Neural progenitor cell (in vitro differentiated cells): Measurements from ENCODE around the gene PARVA. TPM values are rescaled to one million over a fixed set of nuclear protein-coding genes. Genes with fewer than 3 reads are reported as not detected.

Source experiments
- DNase-seq: peaks from one replicate; pipeline ENCODE4 v3.0.0-alpha.2; 2016; ENCODE audit warnings: low spot score
- H2AFZ ChIP-seq: fragments of 200-600 bp; sonication (generic); replicated peaks from 2 replicates; pipeline ENCODE4 v1.6.1; 2016; ENCODE audit warnings: antibody characterized with exemption
- H3F3A ChIP-seq: fragments of 200-600 bp; sonication (generic); 2 replicates; pipeline ENCODE4 v1.6.1; 2016; ENCODE audit warnings: antibody characterized with exemption, low read depth
- H3K27ac ChIP-seq: fragments of 200-600 bp; sonication (generic); 2 replicates; pipeline ENCODE4 v1.5.1; 2016; ENCODE audit warnings: mild to moderate bottlenecking
- H3K27me3 ChIP-seq: fragments of 200-600 bp; sonication (generic); 2 replicates; pipeline ENCODE4 v1.6.1; 2016; ENCODE audit warnings: mild to moderate bottlenecking, moderate library complexity
- H3K36me3 ChIP-seq: fragments of 200-600 bp; sonication (generic); 2 replicates; pipeline ENCODE4 v1.5.1; 2016
- H3K4me1 ChIP-seq: fragments of 200-600 bp; sonication (generic); 2 replicates; pipeline ENCODE4 v1.6.1; 2016; ENCODE audit warnings: mixed run types
- H3K4me2 ChIP-seq: fragments of 200-600 bp; sonication (generic); 2 replicates; pipeline ENCODE4 v1.6.1; 2016
- H3K4me3 ChIP-seq: fragments of 200-600 bp; sonication (generic); 2 replicates; pipeline ENCODE4 v1.5.1; 2016
- H3K79me2 ChIP-seq: fragments of 200-600 bp; sonication (generic); 2 replicates; pipeline ENCODE4 v1.6.1; 2016; ENCODE audit warnings: low read depth
- H3K9ac ChIP-seq: fragments of 200-600 bp; sonication (generic); 2 replicates; pipeline ENCODE4 v1.6.1; 2016
- H3K9me3 ChIP-seq: fragments of 200-600 bp; sonication (generic); 2 replicates; pipeline ENCODE4 v1.5.1; 2016; ENCODE audit warnings: low read depth
- H4K20me1 ChIP-seq: fragments of 200-600 bp; sonication (generic); 2 replicates; pipeline ENCODE4 v1.6.1; 2016; ENCODE audit warnings: low read depth
- H3K27ac Mint-ChIP-seq: 3 replicates; pipeline ENCODE4 v1.8.0; 2021; ENCODE audit warnings: mixed read lengths
- H3K27me3 Mint-ChIP-seq: 2 replicates; pipeline ENCODE4 v1.8.0; 2022; ENCODE audit warnings: low read depth, mild to moderate bottlenecking, inconsistent platforms, moderate library complexity, mixed read lengths; ENCODE audit not compliant: insufficient read depth
- H3K36me3 Mint-ChIP-seq: 3 replicates; pipeline ENCODE4 v1.8.0; 2021; ENCODE audit warnings: mixed read lengths
- H3K4me1 Mint-ChIP-seq: 3 replicates; pipeline ENCODE4 v1.8.0; 2021; ENCODE audit warnings: mixed read lengths
- H3K4me3 Mint-ChIP-seq: 3 replicates; pipeline ENCODE4 v1.8.0; 2021; ENCODE audit warnings: mild to moderate bottlenecking, moderate library complexity, mixed read lengths
- H3K9me3 Mint-ChIP-seq: 3 replicates; pipeline ENCODE4 v1.8.0; 2020; ENCODE audit warnings: mixed read lengths
- EZH2 ChIP-seq: fragments of 200-600 bp; sonication (generic); IDR thresholded peaks from 2 replicates; pipeline ENCODE4 v1.6.1; 2017; ENCODE audit warnings: antibody characterized with exemption, mild to moderate bottlenecking, moderate library complexity
- EZH2phosphoT487 ChIP-seq: fragments of 200-600 bp; sonication (generic); IDR thresholded peaks from 2 replicates; pipeline ENCODE4 v1.6.1; 2017; ENCODE audit warnings: antibody characterized with exemption
- total RNA-seq: library from RNA; depleted of rRNA; stranded (reverse); fragments of >200 nt; gene quantifications from 2 replicates; pipeline ENCODE4 v1.2.3, GENCODE V29; 2015; ENCODE audit warnings: low replicate concordance
- TF ChIP-seq, protein P1 (sequence below): fragments of 200-600 bp; sonication (generic); IDR thresholded peaks from 2 replicates; pipeline ENCODE4 v1.5.1; 2017; ENCODE audit warnings: antibody characterized with exemption, mild to moderate bottlenecking

PARVA gene
- total RNA-seq, 1 donor from 2014 or later, result 15.3 TPM

DNA sequence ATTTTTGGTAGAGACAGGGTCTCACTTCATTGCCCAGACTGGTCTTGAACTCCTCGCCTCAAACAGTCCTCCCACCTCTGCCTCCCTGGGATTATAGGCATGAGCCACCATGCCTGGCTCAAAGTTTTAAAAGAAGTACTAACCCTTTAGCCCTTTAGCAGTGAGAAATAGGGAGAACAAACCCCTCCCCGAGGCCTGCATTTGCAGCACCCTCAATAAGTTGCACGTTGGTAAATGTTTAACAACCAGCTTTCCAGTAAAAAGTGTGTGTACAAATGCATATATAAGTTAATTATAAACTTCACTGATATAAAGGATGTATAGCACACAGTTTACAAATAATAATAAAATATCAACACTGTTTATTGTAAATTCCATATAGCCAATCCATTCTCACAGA, 51.8 kb downstream of the PARVA start:
- peaks cover 4% of the 10 kb centered on the region for H3K4me1 ChIP-seq
- no peak overlapping the region for H3K9ac ChIP-seq
- Mint-ChIP-seq H3K9me3 (no peaks in the 10 kb centered on the region), H3K27me3 (no peaks in the 10 kb centered on the region), H3K4me1 (peaks cover 20% of the 10 kb centered on the region), H3K27ac (no peak overlapping the region), H3K4me3 (no peak overlapping the region), H3K36me3 (no peaks in the 10 kb centered on the region)
- H3F3A ChIP-seq, result no peaks in the 10 kb centered on the region
- TF ChIP-seq EZH2phosphoT487 (no peak), EZH2 (no peak)
- TF ChIP-seq, protein P1, sequence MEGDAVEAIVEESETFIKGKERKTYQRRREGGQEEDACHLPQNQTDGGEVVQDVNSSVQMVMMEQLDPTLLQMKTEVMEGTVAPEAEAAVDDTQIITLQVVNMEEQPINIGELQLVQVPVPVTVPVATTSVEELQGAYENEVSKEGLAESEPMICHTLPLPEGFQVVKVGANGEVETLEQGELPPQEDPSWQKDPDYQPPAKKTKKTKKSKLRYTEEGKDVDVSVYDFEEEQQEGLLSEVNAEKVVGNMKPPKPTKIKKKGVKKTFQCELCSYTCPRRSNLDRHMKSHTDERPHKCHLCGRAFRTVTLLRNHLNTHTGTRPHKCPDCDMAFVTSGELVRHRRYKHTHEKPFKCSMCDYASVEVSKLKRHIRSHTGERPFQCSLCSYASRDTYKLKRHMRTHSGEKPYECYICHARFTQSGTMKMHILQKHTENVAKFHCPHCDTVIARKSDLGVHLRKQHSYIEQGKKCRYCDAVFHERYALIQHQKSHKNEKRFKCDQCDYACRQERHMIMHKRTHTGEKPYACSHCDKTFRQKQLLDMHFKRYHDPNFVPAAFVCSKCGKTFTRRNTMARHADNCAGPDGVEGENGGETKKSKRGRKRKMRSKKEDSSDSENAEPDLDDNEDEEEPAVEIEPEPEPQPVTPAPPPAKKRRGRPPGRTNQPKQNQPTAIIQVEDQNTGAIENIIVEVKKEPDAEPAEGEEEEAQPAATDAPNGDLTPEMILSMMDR, result no peak
- no peaks in the 10 kb centered on the region for H3K79me2 ChIP-seq
- no peak for DNase-seq
- H3K4me2 ChIP-seq, result no peak overlapping the region
- no peak overlapping the region for H2AFZ ChIP-seq
- H4K20me1 ChIP-seq, result no peaks in the 10 kb centered on the region
- H3K4me3 ChIP-seq, result no peak overlapping the region
- H3K9me3 ChIP-seq, result no peaks in the 10 kb centered on the region
- no peaks in the 10 kb centered on the region for H3K36me3 ChIP-seq
- no peaks in the 10 kb centered on the region for H3K27me3 ChIP-seq
- no peak overlapping the region for H3K27ac ChIP-seq

DNA sequence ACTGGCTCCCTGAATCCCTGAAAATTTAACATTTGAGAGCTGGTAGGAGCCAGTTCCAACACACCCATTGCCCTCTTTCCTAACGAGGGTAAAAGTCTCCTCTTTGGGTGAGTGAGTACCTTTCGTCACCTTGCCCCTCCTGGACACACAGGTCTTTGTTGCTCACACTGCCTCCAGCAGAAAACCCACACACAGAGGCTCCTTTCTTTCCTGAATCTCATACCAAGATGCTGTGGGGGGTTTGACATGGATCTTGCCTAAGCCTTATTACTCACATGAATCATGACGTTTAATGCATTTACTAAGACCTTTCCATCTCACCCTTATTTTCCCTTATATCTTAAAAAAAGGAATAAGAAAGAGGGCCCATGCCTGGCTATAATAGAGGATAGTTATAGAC, 53.0 kb downstream of the PARVA start:
- no peak overlapping the region for H3K27ac Mint-ChIP-seq
- H3K27ac ChIP-seq, result no peak overlapping the region
- H3K9me3 Mint-ChIP-seq, result no peaks in the 10 kb centered on the region

DNA sequence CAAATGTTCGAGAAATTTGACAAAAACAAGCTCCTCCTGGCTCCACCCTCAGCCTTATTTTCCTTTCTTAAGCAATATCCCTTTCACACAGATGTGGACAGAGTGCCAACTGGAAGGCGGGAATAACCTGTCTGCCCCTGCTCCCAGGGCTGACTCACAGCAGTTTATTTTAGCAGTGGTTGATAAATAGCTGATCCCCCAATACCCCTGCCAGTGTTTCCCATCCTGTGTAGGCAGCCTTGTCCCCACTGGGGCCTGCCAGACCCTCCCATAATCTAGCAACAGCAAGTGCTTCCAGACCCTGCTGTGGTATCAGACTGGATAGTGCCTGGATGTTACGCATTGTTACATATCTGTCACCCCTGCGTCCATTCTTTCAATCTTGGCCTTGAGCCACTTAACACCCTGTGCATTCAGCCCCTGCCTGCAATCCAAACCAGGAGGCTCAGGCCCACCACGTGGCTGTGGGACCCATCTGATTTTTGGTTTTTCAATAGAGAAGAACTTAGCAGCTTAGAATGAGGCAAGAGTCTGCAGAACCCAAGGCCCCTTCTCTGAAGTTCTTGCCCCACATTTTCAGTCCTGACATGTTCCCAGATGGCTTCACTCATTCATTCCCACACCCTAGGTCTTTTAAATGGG, 53.7 kb downstream of the PARVA start:
- Histone ChIP-seq H3K79me2 (no peaks in the 10 kb centered on the region), H3K27me3 (no peaks in the 10 kb centered on the region), H3K4me3 (no peak overlapping the region), H3K27ac (no peak overlapping the region), H3K9ac (no peak overlapping the region), H4K20me1 (no peaks in the 10 kb centered on the region), H3K9me3 (no peaks in the 10 kb centered on the region), H3K4me1 (peaks cover 4% of the 10 kb centered on the region), H3F3A (no peaks in the 10 kb centered on the region), H3K36me3 (no peaks in the 10 kb centered on the region), H2AFZ (no peak overlapping the region), H3K4me2 (no peak overlapping the region)
- H3K27me3 Mint-ChIP-seq, result no peaks in the 10 kb centered on the region
- no peak overlapping the region for H3K27ac Mint-ChIP-seq
- H3K4me1 Mint-ChIP-seq, result peaks cover 27% of the 10 kb centered on the region
- no peak for DNase-seq
- no peaks in the 10 kb centered on the region for H3K9me3 Mint-ChIP-seq
- TF ChIP-seq EZH2phosphoT487 (no peak), EZH2 (no peak)
- H3K4me3 Mint-ChIP-seq, result no peak overlapping the region
- no peaks in the 10 kb centered on the region for H3K36me3 Mint-ChIP-seq

More for the DNA sequence above, 53.0 kb downstream of the PARVA start:
- Histone ChIP-seq H3F3A (no peaks in the 10 kb centered on the region), H3K4me1 (peaks cover 4% of the 10 kb centered on the region), H3K36me3 (no peaks in the 10 kb centered on the region), H2AFZ (no peak overlapping the region), H3K4me2 (no peak overlapping the region), H3K27me3 (no peaks in the 10 kb centered on the region), H3K79me2 (no peaks in the 10 kb centered on the region), H4K20me1 (no peaks in the 10 kb centered on the region), H3K9ac (no peak overlapping the region), H3K4me3 (no peak overlapping the region), H3K9me3 (no peaks in the 10 kb centered on the region)
- H3K36me3 Mint-ChIP-seq, result no peaks in the 10 kb centered on the region
- no peaks in the 10 kb centered on the region for H3K27me3 Mint-ChIP-seq
- TF ChIP-seq EZH2phosphoT487, result no peak
- H3K4me1 Mint-ChIP-seq, result peaks cover 27% of the 10 kb centered on the region
- no peak overlapping the region for H3K4me3 Mint-ChIP-seq
- no peak for DNase-seq

DNA sequence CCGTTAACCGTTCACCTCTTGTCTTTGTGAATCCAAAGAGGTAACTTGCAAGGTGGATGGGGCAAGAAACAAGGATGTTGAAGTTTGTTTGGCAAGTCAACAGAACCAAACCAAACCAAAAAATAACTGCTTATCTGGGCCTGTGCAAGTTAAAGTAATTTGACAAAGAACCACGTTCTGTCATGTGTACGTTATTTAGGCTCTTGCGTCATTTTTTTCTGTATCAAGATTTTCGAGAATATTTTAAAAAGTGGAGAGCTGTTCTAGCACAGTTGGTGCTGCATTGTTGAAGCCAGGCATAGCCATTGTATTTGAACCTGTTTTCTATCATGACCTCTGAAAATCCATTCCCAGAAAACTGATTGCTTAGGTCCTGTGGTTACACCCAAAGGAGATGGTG, 55.1 kb downstream of the PARVA start:
- Mint-ChIP-seq H3K9me3 (no peaks in the 10 kb centered on the region), H3K36me3 (no peaks in the 10 kb centered on the region), H3K4me1 (peaks cover 27% of the 10 kb centered on the region), H3K4me3 (no peak overlapping the region), H3K27me3 (no peaks in the 10 kb centered on the region), H3K27ac (no peak overlapping the region)
- Histone ChIP-seq H3K4me3 (no peak overlapping the region), H3K4me2 (no peak overlapping the region), H3K36me3 (no peaks in the 10 kb centered on the region), H2AFZ (no peak overlapping the region), H3K27ac (no peak overlapping the region), H3K4me1 (peaks cover 4% of the 10 kb centered on the region), H3K27me3 (no peaks in the 10 kb centered on the region), H3K9ac (no peak overlapping the region), H3F3A (no peaks in the 10 kb centered on the region), H3K9me3 (no peaks in the 10 kb centered on the region), H4K20me1 (no peaks in the 10 kb centered on the region), H3K79me2 (no peaks in the 10 kb centered on the region)
- DNase-seq, result no peak
- TF ChIP-seq EZH2 (no peak), EZH2phosphoT487 (no peak)
- TF ChIP-seq, protein P1, result no peak
